Endothelial cell of umbilical vein (primary cell): ENCODE results near the gene RBBP5.

Source experiments
- CTCF ChIP-seq, 2 donors: IDR thresholded peaks; 1 replicate in 1 of 2; 2 replicates in 1 of 2; pipeline ENCODE4 v1.5.1; 2011; ENCODE audit warnings: low read length in 2 of 2, mild to moderate bottlenecking in 2 of 2, moderate library complexity in 2 of 2, control low read depth in 1 of 2, inconsistent platforms in 1 of 2, low read depth in 1 of 2; ENCODE audit not compliant: insufficient read depth in 1 of 2; ENCODE audit errors: extremely low read depth in 1 of 2
- MAX ChIP-seq: IDR thresholded peaks from 2 replicates; pipeline ENCODE4 v1.6.1; 2011; ENCODE audit not compliant: insufficient read depth, insufficient read length
- POLR2A ChIP-seq: IDR thresholded peaks from 2 replicates; pipeline ENCODE4 v1.6.1; 2012; ENCODE audit warnings: low read depth, mild to moderate bottlenecking, control low read depth, low read length
- POLR2AphosphoS5 ChIP-seq: IDR thresholded peaks from 2 replicates; pipeline ENCODE4 v1.6.1; 2012; ENCODE audit warnings: low read depth, mild to moderate bottlenecking, control low read depth, low read length, moderate library complexity; ENCODE audit not compliant: insufficient read depth

GRCh38 chr1:205162301-205162700 is 40.5 kb upstream of the RBBP5 start:
- TF ChIP-seq CTCF (IDR thresholded peaks at IDR 0.05; ENCODE audit: extremely low read depth in 1 of 2, insufficient read depth in 1 of 2, low read depth in 1 of 2, low read length in 2 of 2), result no peak
- no peak for TF ChIP-seq POLR2A
- TF ChIP-seq POLR2AphosphoS5, result no peak
- TF ChIP-seq MAX, result no peak
